GM12801 (cell line): ENCODE data around the gene MSX2.

Experiments used
- TF ChIP-seq, protein P1 (sequence below): IDR thresholded peaks from one replicate; pipeline ENCODE4 v1.5.1; 2011; ENCODE audit warnings: control low read depth; ENCODE audit not compliant: insufficient read length; ENCODE audit errors: extremely low read depth

The MSX2 gene

DNA sequence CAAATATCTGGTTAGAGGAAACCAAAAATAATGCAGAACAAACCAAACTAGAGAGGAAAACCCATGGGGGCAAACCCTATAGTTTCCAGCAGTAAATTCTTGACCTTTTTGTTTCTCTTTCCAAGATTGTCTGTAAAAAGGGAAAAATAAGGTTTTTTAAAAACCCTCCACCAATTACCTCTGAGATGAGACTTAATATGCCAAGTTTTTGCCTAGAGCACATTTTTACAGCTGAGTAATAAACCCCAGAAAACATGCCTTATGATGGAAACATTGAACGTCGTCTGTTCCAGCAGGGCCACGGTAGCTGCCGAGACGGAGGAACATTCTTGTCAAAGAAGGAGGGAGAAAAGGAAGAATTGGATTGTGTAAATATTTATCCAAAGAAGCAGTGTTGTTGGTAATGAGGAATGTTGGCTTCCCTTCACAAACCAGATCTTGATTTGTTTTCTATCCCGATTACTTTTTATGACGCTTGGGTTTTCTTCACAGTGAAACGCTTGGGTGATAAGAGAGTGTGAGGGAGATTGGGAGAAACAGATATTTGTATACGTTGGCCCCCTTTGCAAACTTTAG is 17.3 kb upstream of the MSX2 start:
- TF ChIP-seq, protein P1, sequence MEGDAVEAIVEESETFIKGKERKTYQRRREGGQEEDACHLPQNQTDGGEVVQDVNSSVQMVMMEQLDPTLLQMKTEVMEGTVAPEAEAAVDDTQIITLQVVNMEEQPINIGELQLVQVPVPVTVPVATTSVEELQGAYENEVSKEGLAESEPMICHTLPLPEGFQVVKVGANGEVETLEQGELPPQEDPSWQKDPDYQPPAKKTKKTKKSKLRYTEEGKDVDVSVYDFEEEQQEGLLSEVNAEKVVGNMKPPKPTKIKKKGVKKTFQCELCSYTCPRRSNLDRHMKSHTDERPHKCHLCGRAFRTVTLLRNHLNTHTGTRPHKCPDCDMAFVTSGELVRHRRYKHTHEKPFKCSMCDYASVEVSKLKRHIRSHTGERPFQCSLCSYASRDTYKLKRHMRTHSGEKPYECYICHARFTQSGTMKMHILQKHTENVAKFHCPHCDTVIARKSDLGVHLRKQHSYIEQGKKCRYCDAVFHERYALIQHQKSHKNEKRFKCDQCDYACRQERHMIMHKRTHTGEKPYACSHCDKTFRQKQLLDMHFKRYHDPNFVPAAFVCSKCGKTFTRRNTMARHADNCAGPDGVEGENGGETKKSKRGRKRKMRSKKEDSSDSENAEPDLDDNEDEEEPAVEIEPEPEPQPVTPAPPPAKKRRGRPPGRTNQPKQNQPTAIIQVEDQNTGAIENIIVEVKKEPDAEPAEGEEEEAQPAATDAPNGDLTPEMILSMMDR: no peak

DNA sequence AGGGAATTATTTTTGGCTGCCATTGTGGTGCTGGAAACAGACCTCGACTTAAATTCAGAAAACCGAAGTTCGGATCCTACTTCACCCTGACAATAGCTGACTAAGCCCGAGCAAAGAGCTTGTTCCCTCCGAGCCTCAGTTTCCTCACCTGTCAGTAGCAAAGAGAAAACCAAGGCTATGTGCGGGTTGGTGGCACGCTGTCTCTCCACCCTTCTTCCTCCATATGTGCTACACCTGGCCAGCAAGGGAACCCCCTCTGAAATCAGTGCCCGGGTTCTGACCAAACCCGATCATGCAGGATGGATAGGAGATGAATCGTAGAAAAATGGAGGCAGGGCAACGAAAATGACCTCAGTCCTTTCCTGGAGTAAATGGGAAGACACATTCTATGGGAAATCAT is 16.7 kb upstream of the MSX2 start:
- TF ChIP-seq, protein P1: no peak

DNA sequence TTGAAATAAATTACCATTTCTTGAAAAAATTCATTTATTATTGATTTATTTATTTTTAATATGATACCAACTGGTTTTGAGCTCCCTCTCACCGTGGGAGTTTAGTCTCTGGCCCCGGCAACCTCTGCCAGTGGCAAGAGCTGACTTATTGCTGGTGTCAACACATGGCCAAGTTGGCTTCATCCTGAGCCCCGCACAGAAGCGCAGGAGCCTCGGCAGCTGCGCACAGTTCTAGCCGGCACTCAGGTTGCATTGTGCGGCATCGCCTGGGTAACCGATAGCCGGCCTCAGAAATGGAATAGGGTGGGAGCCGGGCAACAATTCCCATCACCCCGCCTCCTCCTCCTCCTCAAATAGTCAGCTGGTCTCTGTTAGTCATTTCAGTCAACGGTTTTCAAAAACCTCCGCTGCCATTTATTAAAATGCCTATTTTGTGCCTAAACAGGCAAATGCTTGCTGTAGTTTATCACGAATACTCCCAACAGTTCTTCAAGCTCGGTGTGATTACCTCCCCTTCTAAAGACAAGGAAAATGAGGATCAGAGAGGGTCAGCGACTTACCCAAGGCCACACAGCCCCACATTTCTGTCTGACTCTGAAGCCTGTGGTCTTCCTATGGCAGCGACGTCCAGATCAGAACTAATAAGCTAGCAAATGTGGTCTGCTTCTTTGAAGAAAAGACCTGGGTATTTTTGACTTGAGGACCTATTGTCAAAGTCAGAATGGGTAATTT is 15.7 kb upstream of the MSX2 start:
- TF ChIP-seq, protein P1: no peak

DNA sequence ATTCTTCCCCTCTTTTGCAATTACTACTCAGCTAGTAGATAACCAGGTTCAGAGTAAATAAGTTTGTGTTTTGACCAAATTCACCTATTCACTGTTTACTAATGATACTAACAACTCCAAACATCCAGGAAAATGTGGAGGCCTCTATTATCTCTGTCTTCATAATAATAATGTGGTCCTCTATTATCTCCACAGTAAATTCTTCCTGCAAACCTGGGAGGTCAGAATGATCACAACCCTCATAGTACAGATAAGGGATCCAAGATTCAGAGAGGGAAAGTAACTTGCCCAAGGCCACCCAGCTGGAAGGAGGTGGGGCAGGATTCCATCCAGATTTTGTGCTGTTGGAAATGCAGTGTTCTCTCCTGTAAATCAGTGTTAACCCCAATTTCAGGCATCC is 9.6 kb upstream of the MSX2 start:
- TF ChIP-seq, protein P1: no peak

DNA sequence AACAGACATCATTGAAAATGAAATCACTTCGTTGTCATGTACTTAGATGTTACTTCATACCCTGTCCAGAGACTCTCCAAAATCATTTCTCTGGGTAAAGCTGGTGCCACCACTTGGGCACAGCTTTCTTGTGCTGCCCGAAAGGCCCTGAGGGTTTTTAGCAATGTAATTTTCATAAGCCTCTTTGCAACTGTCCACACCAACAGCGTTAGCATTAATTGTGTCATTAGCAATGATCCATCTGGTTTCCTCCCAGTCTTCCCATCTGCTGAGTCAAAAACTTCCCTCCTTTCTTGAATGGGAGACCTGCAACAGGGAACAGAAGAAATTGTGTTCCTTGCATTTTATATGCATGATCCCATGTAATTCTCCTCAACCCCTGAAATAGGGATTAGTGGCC is 8.6 kb upstream of the MSX2 start:
- TF ChIP-seq, protein P1: no peak

DNA sequence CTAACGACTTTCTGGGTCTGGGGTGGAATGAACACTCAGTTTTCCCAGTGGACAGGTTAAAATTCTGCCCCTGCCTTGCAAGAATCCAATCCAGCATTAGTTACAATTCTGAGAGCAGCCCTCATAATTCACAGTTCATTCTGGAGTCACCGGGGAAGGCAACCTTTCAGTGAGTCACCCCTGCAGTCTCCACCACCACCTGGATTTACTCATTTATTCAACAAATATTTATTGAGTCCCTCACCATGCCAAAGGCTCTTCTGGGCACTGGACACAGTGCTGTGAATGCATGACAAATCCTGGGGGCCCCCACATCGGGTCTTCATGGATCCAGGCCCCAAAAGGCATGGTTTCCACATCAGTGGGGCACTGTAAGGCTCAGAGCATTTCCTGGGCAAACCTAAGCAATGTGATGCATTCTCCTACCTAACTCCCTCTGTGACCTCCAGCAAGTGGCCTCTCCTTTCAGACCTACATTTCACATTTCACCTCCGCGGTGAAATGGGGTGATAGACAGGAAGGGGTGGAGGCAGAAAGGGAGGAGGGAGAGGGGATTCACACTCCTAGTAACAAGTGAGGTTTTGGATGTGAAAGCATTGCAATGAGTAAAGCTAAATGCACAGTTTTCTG is 6.4 kb upstream of the MSX2 start:
- TF ChIP-seq, protein P1: no peak

DNA sequence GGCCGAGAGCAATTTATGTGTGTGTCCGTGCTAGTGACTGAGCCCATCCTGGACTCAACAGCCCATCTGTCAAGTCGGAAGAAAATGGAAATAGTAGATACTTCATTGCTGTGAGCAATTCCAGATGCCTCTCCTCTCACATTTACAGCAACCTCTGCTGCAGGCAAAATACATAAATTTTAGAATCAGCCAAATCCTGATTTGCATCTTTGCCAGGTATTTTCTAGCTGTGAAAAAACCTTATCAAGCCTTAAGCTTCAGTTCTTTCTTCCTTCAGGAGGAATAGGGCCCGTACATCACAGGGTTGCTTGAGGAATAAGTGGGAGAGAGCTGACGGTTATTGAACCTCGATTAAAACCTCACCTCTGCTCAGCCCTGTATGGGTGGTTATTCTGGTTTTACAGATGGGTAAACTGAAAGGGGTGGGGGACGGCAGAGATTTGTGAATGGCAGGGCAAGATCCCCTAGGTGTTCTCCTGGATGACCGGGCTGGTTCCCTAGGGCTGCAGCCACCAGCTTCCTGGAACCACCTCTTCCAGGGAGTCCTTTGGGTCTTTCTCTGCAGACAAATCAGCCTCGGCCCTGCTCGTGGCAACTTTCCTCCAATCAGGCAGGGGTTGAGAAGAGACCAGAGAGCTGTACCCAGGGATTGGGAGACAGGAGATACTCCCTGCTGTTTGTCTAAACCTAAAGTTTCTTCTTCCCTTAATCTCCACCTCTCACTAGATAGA is 5.3 kb upstream of the MSX2 start:
- TF ChIP-seq, protein P1: no peak
